Measurements from ENCODE around the gene KCNN2.
A peak's percentile ranks its signal among the peaks of the same experiment; 100 is the strongest.

The KCNN2 gene

GRCh38 chr5:114362977-114363761, 1.3 kb downstream of the KCNN2 start:
- DNase-seq: no peak

- no peak for DNase-seq
Measured at GRCh38 chr5:114363837-114364236, 2.0 kb downstream of the KCNN2 start.

- DNase-seq: no peak
Measured at GRCh38 chr5:114367029-114367428, 5.2 kb downstream of the KCNN2 start.

- no peak for DNase-seq
Measured at GRCh38 chr5:114369680-114370417, 8.0 kb downstream of the KCNN2 start.

GRCh38 chr5:114377050-114377844, 15.4 kb downstream of the KCNN2 start:
- no peak for DNase-seq

- no peak for DNase-seq
Measured at GRCh38 chr5:114377946-114378345, 16.1 kb downstream of the KCNN2 start.

GRCh38 chr5:114380721-114381120, 18.9 kb downstream of the KCNN2 start:
- DNase-seq: no peak

GRCh38 chr5:114387433-114387832, 25.6 kb downstream of the KCNN2 start:
- no peak for DNase-seq

- DNase-seq: no peak
Measured at GRCh38 chr5:114390431-114390830, 28.6 kb downstream of the KCNN2 start.

- peak; percentile 10 for DNase-seq
Measured at GRCh38 chr5:114391321-114391720, 29.5 kb downstream of the KCNN2 start.

GRCh38 chr5:114393159-114393558, 31.3 kb downstream of the KCNN2 start:
- DNase-seq: no peak

GRCh38 chr5:114402206-114402605, 40.3 kb downstream of the KCNN2 start:
- no peak for DNase-seq

GRCh38 chr5:114407783-114408182, 45.9 kb downstream of the KCNN2 start:
- no peak for DNase-seq

GRCh38 chr5:114408847-114409246, 47.0 kb downstream of the KCNN2 start:
- DNase-seq: no peak

- DNase-seq: no peak
Measured at GRCh38 chr5:114411380-114411931, 49.6 kb downstream of the KCNN2 start.

GRCh38 chr5:114412510-114413171, 50.8 kb downstream of the KCNN2 start:
- peak; percentile 76 for DNase-seq

GRCh38 chr5:114415760-114416159, 53.9 kb downstream of the KCNN2 start:
- DNase-seq: no peak

- DNase-seq: no peak
Measured at GRCh38 chr5:114416254-114416653, 54.4 kb downstream of the KCNN2 start.

- no peak for DNase-seq
Measured at GRCh38 chr5:114417519-114417918, 55.6 kb downstream of the KCNN2 start.

- no peak for DNase-seq
Measured at GRCh38 chr5:114418176-114419066, 56.6 kb downstream of the KCNN2 start.

GRCh38 chr5:114419067-114419388, 57.2 kb downstream of the KCNN2 start:
- no peak for DNase-seq

- peak; percentile 45 for DNase-seq
Measured at GRCh38 chr5:114419959-114420358, 58.1 kb downstream of the KCNN2 start.

Measured in amniotic stem cell (primary cell).